OCI-LY1 (cell line): ENCODE data around the gene HYAL1.

Source experiments
- CTCF ChIP-seq: fragments of 200-600 bp; sonication (generic), shearing (Covaris generic); IDR thresholded peaks from 2 replicates; pipeline ENCODE4 v1.5.1; 2017; ENCODE audit warnings: mild to moderate bottlenecking, antibody characterized with exemption, low read length, moderate library complexity, mixed read lengths
- EZH2 ChIP-seq: fragments of 200-600 bp; sonication (generic), shearing (Covaris generic); IDR thresholded peaks from 2 replicates; pipeline ENCODE4 v1.8.0; 2017; ENCODE audit warnings: borderline replicate concordance, mixed run types, mild to moderate bottlenecking, antibody characterized with exemption, low read length, moderate library complexity, mixed read lengths

GRCh38 chr3:50321336-50322114 lies 18.2 kb upstream of the HYAL1 start:
- TF ChIP-seq CTCF (peak; percentile 68), EZH2 (no peak)
